SU-DHL-6 (cell line): ENCODE measurements around the gene TIMP2.

Experiments used
- H2AFZ ChIP-seq: fragments of 200-600 bp; sonication (generic); 2 replicates; pipeline ENCODE4 v1.6.1; 2014; ENCODE audit warnings: low read depth, mild to moderate bottlenecking, moderate library complexity, mixed read lengths, antibody characterized with exemption, low read length; ENCODE audit not compliant: severe bottlenecking
- H3F3A ChIP-seq: fragments of 200-600 bp; shearing (Covaris generic); 2 replicates; pipeline ENCODE4 v1.6.0; 2016; ENCODE audit warnings: antibody characterized with exemption, mild to moderate bottlenecking; ENCODE audit not compliant: insufficient read depth
- H3K27ac ChIP-seq: fragments of 200-600 bp; sonication (generic); 2 replicates; pipeline ENCODE4 v1.5.1; 2016; ENCODE audit warnings: low read depth, mild to moderate bottlenecking, low read length, moderate library complexity, mixed read lengths
- H3K27me3 ChIP-seq: fragments of 200-600 bp; sonication (generic), shearing (Covaris generic); 2 replicates; pipeline ENCODE4 v1.6.0; 2014; ENCODE audit warnings: mild to moderate bottlenecking, low read length
- H3K36me3 ChIP-seq: fragments of 200-600 bp; sonication (generic); 2 replicates; pipeline ENCODE4 v1.6.1; 2014; ENCODE audit warnings: mild to moderate bottlenecking, low read length, mixed read lengths
- H3K4me2 ChIP-seq: fragments of 300-600, 200-600 bp; shearing (Covaris generic), sonication (generic); 2 replicates; pipeline ENCODE4 v1.6.0; 2014; ENCODE audit warnings: low read length, low read depth, mild to moderate bottlenecking; ENCODE audit not compliant: poor library complexity, severe bottlenecking
- H3K4me3 ChIP-seq: fragments of 200-600 bp; sonication (generic); 2 replicates; pipeline ENCODE4 v1.5.1; 2014; ENCODE audit warnings: antibody characterized with exemption, low read length, mild to moderate bottlenecking, mixed read lengths; ENCODE audit not compliant: insufficient read depth, poor library complexity, severe bottlenecking
- H3K79me2 ChIP-seq: fragments of 200-600 bp; sonication (generic); 2 replicates; pipeline ENCODE4 v1.6.1; 2014; ENCODE audit warnings: mild to moderate bottlenecking, low read length, moderate library complexity; ENCODE audit not compliant: insufficient read depth
- H3K9ac ChIP-seq: fragments of 200-600 bp; sonication (generic); 2 replicates; pipeline ENCODE4 v1.7.0; 2014; ENCODE audit warnings: mild to moderate bottlenecking, low read length
- H3K9me2 ChIP-seq: fragments of 200-600 bp; sonication (generic); replicated peaks from 2 replicates; pipeline ENCODE4 v1.6.1; 2014; ENCODE audit warnings: low read length; ENCODE audit not compliant: insufficient read depth
- H3K9me3 ChIP-seq: fragments of 200-600 bp; sonication (generic); 2 replicates; pipeline ENCODE4 v1.6.1; 2014; ENCODE audit warnings: low read length, mixed read lengths; ENCODE audit not compliant: insufficient read depth
- H4K20me1 ChIP-seq: fragments of 200-600 bp; sonication (generic); 2 replicates; pipeline ENCODE4 v1.6.1; 2014; ENCODE audit warnings: low read depth, mild to moderate bottlenecking, antibody characterized with exemption, low read length, moderate library complexity, mixed read lengths
- CTCF ChIP-seq: fragments of 200-600 bp; sonication (generic); IDR thresholded peaks from one replicate; pipeline ENCODE4 v1.5.1; 2017; ENCODE audit warnings: antibody characterized with exemption, mild to moderate bottlenecking, low read length, moderate library complexity; ENCODE audit not compliant: insufficient read depth, poor library complexity, severe bottlenecking
- EZH2phosphoT487 ChIP-seq: fragments of 200-600 bp; sonication (generic), shearing (Covaris generic); conservative IDR thresholded peaks from 2 replicates; pipeline ENCODE4 v1.6.1; 2018; ENCODE audit warnings: mild to moderate bottlenecking, antibody characterized with exemption, low read length, moderate library complexity, mixed read lengths

The TIMP2 gene

GRCh38 chr17:78847052-78847451 is 78.1 kb downstream of the TIMP2 start:
- TF ChIP-seq EZH2phosphoT487 (no peak), CTCF (no peak)
- no peaks in the 10 kb centered on the region for H4K20me1 ChIP-seq
- no peaks in the 10 kb centered on the region for H3K79me2 ChIP-seq
- H3F3A ChIP-seq: no peaks in the 10 kb centered on the region
- H3K36me3 ChIP-seq: no peaks in the 10 kb centered on the region
- no peak overlapping the region for H3K9ac ChIP-seq
- H3K9me2 ChIP-seq: no peaks in the 10 kb centered on the region
- no peak overlapping the region for H3K4me3 ChIP-seq
- H2AFZ ChIP-seq: no peak overlapping the region
- no peaks in the 10 kb centered on the region for H3K9me3 ChIP-seq
- no peak overlapping the region for H3K27ac ChIP-seq
- H3K27me3 ChIP-seq: no peaks in the 10 kb centered on the region
- no peak overlapping the region for H3K4me2 ChIP-seq

GRCh38 chr17:78844301-78845005 is 80.7 kb downstream of the TIMP2 start:
- Histone ChIP-seq H2AFZ (no peak overlapping the region), H3K9me2 (no peaks in the 10 kb centered on the region), H3K79me2 (peaks cover 11% of the 10 kb centered on the region), H3K27ac (no peak overlapping the region), H4K20me1 (no peaks in the 10 kb centered on the region), H3K9ac (no peak overlapping the region), H3K4me3 (no peak overlapping the region), H3K27me3 (no peaks in the 10 kb centered on the region), H3K9me3 (no peaks in the 10 kb centered on the region), H3F3A (no peaks in the 10 kb centered on the region), H3K36me3 (no peaks in the 10 kb centered on the region), H3K4me2 (no peak overlapping the region)
- TF ChIP-seq CTCF: no peak
- no peak for TF ChIP-seq EZH2phosphoT487

GRCh38 chr17:78842881-78843565 is 82.2 kb downstream of the TIMP2 start:
- no peak overlapping the region for H3K9ac ChIP-seq
- H3K4me3 ChIP-seq: no peak overlapping the region
- H3K36me3 ChIP-seq: no peaks in the 10 kb centered on the region
- no peaks in the 10 kb centered on the region for H3F3A ChIP-seq
- no peak overlapping the region for H3K27ac ChIP-seq
- no peaks in the 10 kb centered on the region for H3K9me2 ChIP-seq
- H3K4me2 ChIP-seq: no peak overlapping the region
- H3K9me3 ChIP-seq: no peaks in the 10 kb centered on the region
- H4K20me1 ChIP-seq: no peaks in the 10 kb centered on the region; the same call in 1 of the 2 replicates
- peaks cover 25% of the 10 kb centered on the region for H3K79me2 ChIP-seq
- no peaks in the 10 kb centered on the region for H3K27me3 ChIP-seq
- TF ChIP-seq EZH2phosphoT487: no peak
- peak; percentile 72 for TF ChIP-seq CTCF
- H2AFZ ChIP-seq: no peak overlapping the region
